Ishikawa (cell line): ENCODE measurements around the gene SCG3.

ENCODE experiments used
- CEBPB ChIP-seq: IDR thresholded peaks from 2 replicates; pipeline ENCODE4 v1.6.1; 2012
- CREB1 ChIP-seq: IDR thresholded peaks from 2 replicates; pipeline ENCODE4 v1.6.1; 2012; ENCODE audit warnings: low read depth
- EGR1 ChIP-seq: IDR thresholded peaks from 2 replicates; pipeline ENCODE4 v1.6.1; 2012
- EP300 ChIP-seq: IDR thresholded peaks from 2 replicates; pipeline ENCODE4 v1.6.1; 2012; ENCODE audit warnings: borderline replicate concordance
- FOXM1 ChIP-seq: IDR thresholded peaks from 2 replicates; pipeline ENCODE4 v1.6.1; 2012; ENCODE audit warnings: low read depth, borderline replicate concordance
- NFIC ChIP-seq: IDR thresholded peaks from 2 replicates; pipeline ENCODE4 v1.6.1; 2012
- RAD21 ChIP-seq: IDR thresholded peaks from 2 replicates; pipeline ENCODE4 v1.6.1; 2012; ENCODE audit warnings: low read depth
- TAF1 ChIP-seq: IDR thresholded peaks from 2 replicates; pipeline ENCODE4 v1.6.1; 2012; ENCODE audit warnings: low read depth, mild to moderate bottlenecking
- TCF12 ChIP-seq: IDR thresholded peaks from 2 replicates; pipeline ENCODE4 v1.6.1; 2012; ENCODE audit warnings: low read depth
- TEAD4 ChIP-seq: IDR thresholded peaks from 2 replicates; pipeline ENCODE4 v1.6.1; 2012
- YY1 ChIP-seq: IDR thresholded peaks from 2 replicates; pipeline ENCODE4 v1.6.1; 2012; ENCODE audit warnings: low read depth
- ZBTB7A ChIP-seq: IDR thresholded peaks from 2 replicates; pipeline ENCODE4 v1.6.1; 2012; ENCODE audit warnings: low read depth
- TF ChIP-seq, protein P1 (sequence below): IDR thresholded peaks from 2 replicates; pipeline ENCODE4 v1.6.1; 2012
- TF ChIP-seq, protein P2 (sequence below): IDR thresholded peaks from 2 replicates; pipeline ENCODE4 v1.6.1; 2012
- TF ChIP-seq, protein P3 (sequence below): IDR thresholded peaks from 2 replicates; pipeline ENCODE4 v1.6.1; 2012; ENCODE audit warnings: low read depth, mild to moderate bottlenecking

SCG3 gene

DNA sequence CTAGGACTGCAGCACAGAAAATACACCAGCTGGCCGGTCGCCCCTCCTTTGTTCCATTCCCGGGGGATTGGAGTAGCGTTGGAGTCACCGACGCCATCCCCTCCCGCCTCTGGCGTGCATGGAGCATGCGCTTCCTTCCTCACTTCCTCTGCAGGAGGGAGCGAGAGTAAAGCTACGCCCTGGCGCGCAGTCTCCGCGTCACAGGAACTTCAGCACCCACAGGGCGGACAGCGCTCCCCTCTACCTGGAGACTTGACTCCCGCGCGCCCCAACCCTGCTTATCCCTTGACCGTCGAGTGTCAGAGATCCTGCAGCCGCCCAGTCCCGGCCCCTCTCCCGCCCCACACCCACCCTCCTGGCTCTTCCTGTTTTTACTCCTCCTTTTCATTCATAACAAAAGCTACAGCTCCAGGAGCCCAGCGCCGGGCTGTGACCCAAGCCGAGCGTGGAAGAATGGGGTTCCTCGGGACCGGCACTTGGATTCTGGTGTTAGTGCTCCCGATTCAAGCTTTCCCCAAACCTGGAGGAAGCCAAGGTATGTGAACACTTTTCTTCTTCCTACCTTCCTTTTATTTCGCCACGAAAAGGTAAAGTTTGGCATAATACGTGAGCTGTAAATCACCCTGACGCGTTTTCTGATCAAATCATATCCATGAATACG is at the start of gene SCG3:
SCG3 (plus strand) TSS at position 201 of the 661 bp plus-strand sequence; CDS start at position 454, 253 bp downstream.
- TF ChIP-seq, protein P1, sequence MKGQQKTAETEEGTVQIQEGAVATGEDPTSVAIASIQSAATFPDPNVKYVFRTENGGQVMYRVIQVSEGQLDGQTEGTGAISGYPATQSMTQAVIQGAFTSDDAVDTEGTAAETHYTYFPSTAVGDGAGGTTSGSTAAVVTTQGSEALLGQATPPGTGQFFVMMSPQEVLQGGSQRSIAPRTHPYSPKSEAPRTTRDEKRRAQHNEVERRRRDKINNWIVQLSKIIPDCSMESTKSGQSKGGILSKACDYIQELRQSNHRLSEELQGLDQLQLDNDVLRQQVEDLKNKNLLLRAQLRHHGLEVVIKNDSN = no peak
- TF ChIP-seq, protein P2, sequence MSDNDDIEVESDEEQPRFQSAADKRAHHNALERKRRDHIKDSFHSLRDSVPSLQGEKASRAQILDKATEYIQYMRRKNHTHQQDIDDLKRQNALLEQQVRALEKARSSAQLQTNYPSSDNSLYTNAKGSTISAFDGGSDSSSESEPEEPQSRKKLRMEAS = peak; percentile 83
- TF ChIP-seq, protein P3, sequence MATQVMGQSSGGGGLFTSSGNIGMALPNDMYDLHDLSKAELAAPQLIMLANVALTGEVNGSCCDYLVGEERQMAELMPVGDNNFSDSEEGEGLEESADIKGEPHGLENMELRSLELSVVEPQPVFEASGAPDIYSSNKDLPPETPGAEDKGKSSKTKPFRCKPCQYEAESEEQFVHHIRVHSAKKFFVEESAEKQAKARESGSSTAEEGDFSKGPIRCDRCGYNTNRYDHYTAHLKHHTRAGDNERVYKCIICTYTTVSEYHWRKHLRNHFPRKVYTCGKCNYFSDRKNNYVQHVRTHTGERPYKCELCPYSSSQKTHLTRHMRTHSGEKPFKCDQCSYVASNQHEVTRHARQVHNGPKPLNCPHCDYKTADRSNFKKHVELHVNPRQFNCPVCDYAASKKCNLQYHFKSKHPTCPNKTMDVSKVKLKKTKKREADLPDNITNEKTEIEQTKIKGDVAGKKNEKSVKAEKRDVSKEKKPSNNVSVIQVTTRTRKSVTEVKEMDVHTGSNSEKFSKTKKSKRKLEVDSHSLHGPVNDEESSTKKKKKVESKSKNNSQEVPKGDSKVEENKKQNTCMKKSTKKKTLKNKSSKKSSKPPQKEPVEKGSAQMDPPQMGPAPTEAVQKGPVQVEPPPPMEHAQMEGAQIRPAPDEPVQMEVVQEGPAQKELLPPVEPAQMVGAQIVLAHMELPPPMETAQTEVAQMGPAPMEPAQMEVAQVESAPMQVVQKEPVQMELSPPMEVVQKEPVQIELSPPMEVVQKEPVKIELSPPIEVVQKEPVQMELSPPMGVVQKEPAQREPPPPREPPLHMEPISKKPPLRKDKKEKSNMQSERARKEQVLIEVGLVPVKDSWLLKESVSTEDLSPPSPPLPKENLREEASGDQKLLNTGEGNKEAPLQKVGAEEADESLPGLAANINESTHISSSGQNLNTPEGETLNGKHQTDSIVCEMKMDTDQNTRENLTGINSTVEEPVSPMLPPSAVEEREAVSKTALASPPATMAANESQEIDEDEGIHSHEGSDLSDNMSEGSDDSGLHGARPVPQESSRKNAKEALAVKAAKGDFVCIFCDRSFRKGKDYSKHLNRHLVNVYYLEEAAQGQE = peak; percentile 96
- no peak for TF ChIP-seq TCF12
- peak; percentile 75 for TF ChIP-seq CREB1

GRCh38 chr15:51634591-51635198 is 46.6 kb upstream of the SCG3 start:
- no peak for TF ChIP-seq EP300
- no peak for TF ChIP-seq NFIC
- TF ChIP-seq TEAD4 = no peak
- TF ChIP-seq, protein P3 = no peak
- TF ChIP-seq, protein P1 = no peak
- TF ChIP-seq RAD21 = no peak
- TF ChIP-seq FOXM1 = no peak
- TF ChIP-seq CREB1 = no peak
- TF ChIP-seq, protein P2 = no peak
- TF ChIP-seq ZBTB7A = no peak
- no peak for TF ChIP-seq EGR1
- no peak for TF ChIP-seq TAF1
- TF ChIP-seq YY1 = no peak
- no peak for TF ChIP-seq TCF12
- TF ChIP-seq CEBPB = no peak

- TF ChIP-seq, protein P1 = no peak
- TF ChIP-seq RAD21 = no peak
- no peak for TF ChIP-seq CREB1
- TF ChIP-seq TCF12 = no peak
- TF ChIP-seq FOXM1 = no peak
- TF ChIP-seq TEAD4 = no peak
- no peak for TF ChIP-seq EGR1
- TF ChIP-seq, protein P3 = no peak
- TF ChIP-seq, protein P2 = no peak
- no peak for TF ChIP-seq ZBTB7A
Measured at GRCh38 chr15:51641490-51642130, 39.7 kb upstream of the SCG3 start.
